ENCODE measurements around the gene KNDC1. TPM values are rescaled to one million over a fixed set of nuclear protein-coding genes. Genes with fewer than 3 reads are reported as not detected.
"Not testable (repeated sequence)": the region's sequence is repeated elsewhere in the genome, so short reads cannot be mapped to it uniquely, and the experiment has no call there.

The KNDC1 gene
- total and polyA plus RNA-seq, 2 donors (not counting 1 experiment from before 2014, with no cell fraction given): 0.17 to 0.45 TPM

GRCh38 chr10:133221331-133221730, 61.3 kb downstream of the KNDC1 start:
- ChIA-PET POLR2A (no interaction called here), CTCF (no interaction called here)
- no peak overlapping the region for H3K4me3 ChIP-seq (ENCODE audit: control extremely low read depth in 1 of 5, extremely low read depth in 1 of 5, insufficient read depth in 1 of 5, low read depth in 2 of 5, low read length in 4 of 5)
- no peaks in the 10 kb centered on the region for H3K79me2 ChIP-seq (ENCODE audit: control insufficient read depth, insufficient read depth, low read length)
- H3K4me3 Mint-ChIP-seq: no peak overlapping the region
- H3K27me3 ChIP-seq (replicated peaks in 1 of 4; ENCODE audit: control extremely low read depth in 1 of 4, control insufficient read depth in 3 of 4, insufficient read depth in 4 of 4, low read length in 3 of 4): peaks cover 0 to 30% (median 8%) of the 10 kb centered on the region in 4 experiments
- H3K36me3 ChIP-seq (replicated peaks in 1 of 2; ENCODE audit: control extremely low read depth in 1 of 2, control insufficient read depth in 1 of 2, extremely low read depth in 1 of 2, insufficient read depth in 2 of 2, low read length in 1 of 2): no peaks in the 10 kb centered on the region
- H4K20me1 ChIP-seq (ENCODE audit: control insufficient read depth, insufficient read depth, low read length, poor library complexity, severe bottlenecking): no peaks in the 10 kb centered on the region
- H3K27me3 Mint-ChIP-seq: peaks cover 29% of the 10 kb centered on the region
- no peak overlapping the region for H2AFZ ChIP-seq (ENCODE audit: insufficient read depth, low read depth, low read length, poor library complexity, severe bottlenecking)
- 86% methylated on average over 9 of the region's 11 CpGs for WGBS (ENCODE audit: insufficient coverage)
- no peak overlapping the region for H3K27ac Mint-ChIP-seq
- peaks cover 0 to 9% (median 0%) of the 10 kb centered on the region in 3 donors for H3K9me3 ChIP-seq (ENCODE audit: control extremely low read depth in 1 of 3, control insufficient read depth in 2 of 3, insufficient read depth in 1 of 3, low read length in 2 of 3)
- DNase-seq (no peak), ATAC-seq (ENCODE audit: low read depth) (no peak)
- H3K4me1 ChIP-seq (ENCODE audit: control insufficient read depth in 2 of 2, insufficient read depth in 2 of 2, low read length in 2 of 2): peaks cover 10 to 11% of the 10 kb centered on the region in 2 donors
- TF ChIP-seq EZH2 (IDR thresholded peaks at IDR 0.05; ENCODE audit: borderline replicate concordance, insufficient read depth, low read depth, low read length, poor library complexity, severe bottlenecking): no peak
- TF ChIP-seq CTCF (IDR thresholded peaks at IDR 0.05): no peak
- intact Hi-C loops (cut with micrococcal nuclease): no loop called here
- H3K4me1 Mint-ChIP-seq: peaks cover 9% of the 10 kb centered on the region
- no peak overlapping the region for H3K27ac ChIP-seq (ENCODE audit: low read length in 2 of 2)
- H3K9me3 Mint-ChIP-seq (ENCODE audit: insufficient read depth): no peaks in the 10 kb centered on the region
- H3K4me2 ChIP-seq (replicated peaks; ENCODE audit: low read depth, low read length, poor library complexity, severe bottlenecking): no peak overlapping the region
- H3K9ac ChIP-seq (ENCODE audit: low read length): no peak overlapping the region

GRCh38 chr10:133221756-133222155, 61.7 kb downstream of the KNDC1 start:
- H3K4me3 ChIP-seq (ENCODE audit: control extremely low read depth in 1 of 5, extremely low read depth in 1 of 5, insufficient read depth in 1 of 5, low read depth in 2 of 5, low read length in 4 of 5); H4K20me1 ChIP-seq (ENCODE audit: control insufficient read depth, insufficient read depth, low read length, poor library complexity, severe bottlenecking); H3K79me2 ChIP-seq (ENCODE audit: control insufficient read depth, insufficient read depth, low read length); CTCF ChIA-PET; H3K4me3 Mint-ChIP-seq; H3K9ac ChIP-seq (ENCODE audit: low read length); H3K9me3 Mint-ChIP-seq (ENCODE audit: insufficient read depth); H3K4me2 ChIP-seq (replicated peaks; ENCODE audit: low read depth, low read length, poor library complexity, severe bottlenecking); ATAC-seq (ENCODE audit: low read depth); H3K4me1 Mint-ChIP-seq; H3K27ac ChIP-seq (ENCODE audit: low read length in 2 of 2); POLR2A ChIA-PET; H3K27ac Mint-ChIP-seq; DNase-seq; H3K36me3 ChIP-seq (replicated peaks in 1 of 2; ENCODE audit: control extremely low read depth in 1 of 2, control insufficient read depth in 1 of 2, extremely low read depth in 1 of 2, insufficient read depth in 2 of 2, low read length in 1 of 2); intact Hi-C loops (cut with micrococcal nuclease); H2AFZ ChIP-seq (ENCODE audit: insufficient read depth, low read depth, low read length, poor library complexity, severe bottlenecking): not testable (repeated sequence)
- Histone ChIP-seq H3K27me3 (replicated peaks in 1 of 4; ENCODE audit: control extremely low read depth in 1 of 4, control insufficient read depth in 3 of 4, insufficient read depth in 4 of 4, low read length in 3 of 4) (peaks cover 0 to 34% (median 10%) of the 10 kb centered on the region in 4 experiments), H3K4me1 (ENCODE audit: control insufficient read depth in 2 of 2, insufficient read depth in 2 of 2, low read length in 2 of 2) (peaks cover 10 to 11% of the 10 kb centered on the region in 2 donors), H3K9me3 (ENCODE audit: control extremely low read depth in 1 of 3, control insufficient read depth in 2 of 3, insufficient read depth in 1 of 3, low read length in 2 of 3) (peaks cover 0 to 11% (median 0%) of the 10 kb centered on the region in 3 donors)
- WGBS (ENCODE audit: insufficient coverage): 95% methylated on average over 10 of the region's 22 CpGs
- H3K27me3 Mint-ChIP-seq: peaks cover 31% of the 10 kb centered on the region
